ENCODE data around the gene IRX4.

The IRX4 gene

GRCh38 chr5:1832511-1833250 is 50.0 kb downstream of the IRX4 start:
- TF ChIP-seq CEBPB (IDR thresholded peaks at IDR 0.05) (no peak), TEAD4 (IDR thresholded peaks at IDR 0.05) (no peak)

- TF ChIP-seq RAD21 (IDR thresholded peaks at IDR 0.05; ENCODE audit: low read depth) (no peak), TCF12 (IDR thresholded peaks at IDR 0.05; ENCODE audit: low read depth) (no peak), FOXM1 (IDR thresholded peaks at IDR 0.05; ENCODE audit: borderline replicate concordance, low read depth) (no peak), TAF1 (IDR thresholded peaks at IDR 0.05; ENCODE audit: low read depth) (no peak), ZBTB7A (IDR thresholded peaks at IDR 0.05; ENCODE audit: low read depth) (no peak), CEBPB (IDR thresholded peaks at IDR 0.05) (no peak), NFIC (IDR thresholded peaks at IDR 0.05) (no peak), YY1 (IDR thresholded peaks at IDR 0.05; ENCODE audit: low read depth) (no peak), EP300 (IDR thresholded peaks at IDR 0.05; ENCODE audit: borderline replicate concordance) (no peak), MAX (IDR thresholded peaks at IDR 0.05) (no peak), TEAD4 (IDR thresholded peaks at IDR 0.05) (no peak), REST (IDR thresholded peaks at IDR 0.05; ENCODE audit: low read depth) (no peak), USF1 (IDR thresholded peaks at IDR 0.05) (no peak), EGR1 (IDR thresholded peaks at IDR 0.05) (no peak), CREB1 (IDR thresholded peaks at IDR 0.05; ENCODE audit: low read depth) (no peak)
Observed at GRCh38 chr5:1831677-1832313, 50.9 kb downstream of the IRX4 start.

- TF ChIP-seq USF1 (IDR thresholded peaks at IDR 0.05) (no peak), CREB1 (IDR thresholded peaks at IDR 0.05; ENCODE audit: low read depth) (no peak), TCF12 (IDR thresholded peaks at IDR 0.05; ENCODE audit: low read depth) (no peak), EGR1 (IDR thresholded peaks at IDR 0.05) (no peak)
Observed at GRCh38 chr5:1831257-1831656, 51.5 kb downstream of the IRX4 start.

GRCh38 chr5:1830571-1831228 is 52.0 kb downstream of the IRX4 start:
- TF ChIP-seq EGR1 (IDR thresholded peaks at IDR 0.05) (no peak), CREB1 (IDR thresholded peaks at IDR 0.05; ENCODE audit: low read depth) (no peak), TCF12 (IDR thresholded peaks at IDR 0.05; ENCODE audit: low read depth) (no peak)

- TF ChIP-seq YY1 (IDR thresholded peaks at IDR 0.05; ENCODE audit: low read depth): no peak
- TF ChIP-seq MAX (IDR thresholded peaks at IDR 0.05): peak; percentile 60
- TF ChIP-seq CEBPB (IDR thresholded peaks at IDR 0.05): no peak
- TF ChIP-seq TEAD4 (IDR thresholded peaks at IDR 0.05): no peak
Observed at GRCh38 chr5:1827886-1828397, 54.8 kb downstream of the IRX4 start.
